MG63 (cell line): ENCODE results near the gene JAG2. TPM values are rescaled to one million over a fixed set of nuclear protein-coding genes. Genes with fewer than 3 reads are reported as not detected.

Experiments
- DNase-seq: peaks from one replicate; pipeline ENCODE4 v3.0.0-alpha.2; 2020
- H3K27me3 ChIP-seq: fragments of 250-450 bp; sonication (Bioruptor Pico); 2 replicates; pipeline ENCODE4 v1.5.1; 2020; ENCODE audit warnings: mild to moderate bottlenecking, moderate library complexity
- H3K36me3 ChIP-seq: fragments of 250-450 bp; sonication (Bioruptor Pico); 2 replicates; pipeline ENCODE4 v1.5.1; 2020; ENCODE audit warnings: mild to moderate bottlenecking, moderate library complexity
- H3K4me3 ChIP-seq: fragments of 250-450 bp; sonication (Bioruptor Pico); 2 replicates; pipeline ENCODE4 v1.5.1; 2020; ENCODE audit warnings: mild to moderate bottlenecking, moderate library complexity
- H3K9me3 ChIP-seq: fragments of 250-450 bp; sonication (Bioruptor Pico); 2 replicates; pipeline ENCODE4 v1.5.1; 2020; ENCODE audit warnings: mild to moderate bottlenecking, moderate library complexity
- total RNA-seq: library from RNA; depleted of rRNA; stranded (reverse); fragments of >200 nt; shearing (Covaris generic); gene quantifications from 2 replicates; pipeline ENCODE4 v1.2.3, GENCODE V29; 2014; ENCODE audit warnings: low replicate concordance

The JAG2 gene
- total RNA-seq, 1 experiment from 2014 or later, result 3.1 TPM

DNA sequence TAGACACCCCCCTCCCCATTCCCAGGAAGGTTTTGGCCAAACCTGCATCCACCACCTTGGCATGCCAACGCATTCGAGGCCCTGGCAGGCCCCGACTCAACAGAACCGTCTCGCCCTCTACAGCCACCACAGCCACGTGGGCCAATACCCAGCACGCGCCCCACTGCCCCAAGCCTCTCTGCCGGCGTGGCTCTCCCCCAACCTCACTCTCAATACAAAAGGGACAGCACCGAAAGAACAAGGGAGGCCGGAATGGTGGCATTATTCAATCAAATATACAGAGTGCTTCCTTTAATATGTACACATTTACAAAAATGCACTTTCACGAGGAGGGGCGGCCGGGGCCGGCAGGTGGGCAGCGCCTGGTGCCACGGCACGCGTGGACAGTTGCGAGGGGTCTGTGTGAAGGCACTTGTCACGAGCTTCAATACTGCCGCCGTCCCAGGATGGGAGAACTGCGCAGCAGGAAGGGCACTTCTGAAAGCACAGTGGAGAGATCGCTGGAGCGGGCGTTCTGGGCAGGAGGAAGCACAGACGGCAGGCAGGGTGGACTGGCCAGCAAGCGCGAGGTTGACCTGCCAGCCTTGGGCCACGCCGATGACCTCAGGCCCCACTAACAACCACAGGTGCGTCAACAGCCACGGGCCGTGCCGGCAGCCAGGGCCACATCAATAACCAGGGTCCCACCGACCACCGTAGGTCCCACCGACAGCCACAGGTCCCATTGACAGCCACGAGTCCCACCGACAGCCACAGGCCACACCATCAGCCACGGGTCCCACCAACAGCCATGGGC, 26.9 kb downstream of the JAG2 start:
- Histone ChIP-seq H3K36me3 (no peaks in the 10 kb centered on the region), H3K9me3 (no peaks in the 10 kb centered on the region), H3K4me3 (no peak overlapping the region), H3K27me3 (no peaks in the 10 kb centered on the region)
- no peak for DNase-seq

DNA sequence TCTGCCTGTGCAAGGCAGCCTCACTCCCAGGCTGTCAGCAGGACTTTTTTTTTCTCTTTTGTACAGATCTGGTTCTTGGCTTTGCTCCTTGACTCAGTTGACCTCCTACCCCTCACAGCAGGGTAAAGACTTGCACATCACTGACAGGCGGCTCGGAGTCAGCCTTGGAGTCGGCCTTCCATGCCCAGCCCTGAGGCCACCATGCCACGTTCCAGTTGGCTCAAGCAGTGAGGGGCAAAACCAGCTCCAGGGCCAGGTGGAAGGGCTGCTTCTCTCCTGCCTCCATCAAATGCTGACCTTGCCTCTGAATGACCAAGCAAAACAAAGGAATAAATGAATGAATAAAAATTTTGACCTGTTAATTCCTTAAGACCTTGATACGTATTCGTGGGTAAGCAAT, 27.6 kb downstream of the JAG2 start:
- DNase-seq, result no peak
- Histone ChIP-seq H3K4me3 (no peak overlapping the region), H3K27me3 (no peaks in the 10 kb centered on the region), H3K36me3 (no peaks in the 10 kb centered on the region), H3K9me3 (no peaks in the 10 kb centered on the region)

DNA sequence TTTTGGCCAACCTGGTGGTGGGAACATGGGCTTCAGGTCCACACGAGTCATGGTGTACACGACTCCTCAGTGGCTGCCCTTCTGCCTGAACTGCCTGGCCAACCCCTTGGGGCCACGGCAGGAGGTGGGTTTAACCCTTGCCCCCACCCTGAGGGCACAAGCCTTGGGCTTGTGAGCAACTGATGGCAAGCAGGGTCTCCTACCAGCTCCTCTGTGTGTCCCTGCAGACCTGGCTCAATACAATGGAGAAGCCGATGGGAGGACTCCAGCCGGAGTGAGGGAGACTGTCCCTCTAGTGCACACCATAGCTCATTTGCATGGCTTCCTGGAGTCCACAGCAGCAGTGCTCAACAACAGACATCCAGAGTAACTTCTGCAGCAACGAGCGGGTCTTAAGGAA, 28.0 kb downstream of the JAG2 start:
- DNase-seq, result no peak
- no peak overlapping the region for H3K4me3 ChIP-seq
- H3K27me3 ChIP-seq, result no peaks in the 10 kb centered on the region
- no peaks in the 10 kb centered on the region for H3K9me3 ChIP-seq
- H3K36me3 ChIP-seq, result no peaks in the 10 kb centered on the region

DNA sequence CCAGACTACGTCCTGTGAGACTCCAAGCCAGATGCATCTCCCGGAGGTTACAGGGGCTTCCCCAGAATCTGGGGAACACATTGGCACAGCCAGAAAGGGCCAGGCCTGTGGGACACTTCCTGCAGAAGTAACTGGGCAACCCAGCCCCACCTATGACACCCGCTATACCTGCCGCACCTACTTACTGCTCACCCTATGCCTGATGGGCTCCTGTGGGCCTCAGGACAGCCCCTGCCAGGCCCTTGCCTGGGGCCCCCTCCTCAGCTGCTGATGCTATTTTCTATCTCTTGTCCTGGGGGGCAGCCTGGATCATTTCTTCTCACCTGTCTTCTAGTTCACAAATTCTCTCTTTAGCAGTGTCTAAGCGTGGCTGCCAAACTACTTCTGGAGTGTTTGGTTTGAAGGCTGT, 28.7 kb downstream of the JAG2 start:
- no peaks in the 10 kb centered on the region for H3K36me3 ChIP-seq
- DNase-seq, result no peak
- no peak overlapping the region for H3K4me3 ChIP-seq
- H3K27me3 ChIP-seq, result no peaks in the 10 kb centered on the region
- H3K9me3 ChIP-seq, result no peaks in the 10 kb centered on the region

DNA sequence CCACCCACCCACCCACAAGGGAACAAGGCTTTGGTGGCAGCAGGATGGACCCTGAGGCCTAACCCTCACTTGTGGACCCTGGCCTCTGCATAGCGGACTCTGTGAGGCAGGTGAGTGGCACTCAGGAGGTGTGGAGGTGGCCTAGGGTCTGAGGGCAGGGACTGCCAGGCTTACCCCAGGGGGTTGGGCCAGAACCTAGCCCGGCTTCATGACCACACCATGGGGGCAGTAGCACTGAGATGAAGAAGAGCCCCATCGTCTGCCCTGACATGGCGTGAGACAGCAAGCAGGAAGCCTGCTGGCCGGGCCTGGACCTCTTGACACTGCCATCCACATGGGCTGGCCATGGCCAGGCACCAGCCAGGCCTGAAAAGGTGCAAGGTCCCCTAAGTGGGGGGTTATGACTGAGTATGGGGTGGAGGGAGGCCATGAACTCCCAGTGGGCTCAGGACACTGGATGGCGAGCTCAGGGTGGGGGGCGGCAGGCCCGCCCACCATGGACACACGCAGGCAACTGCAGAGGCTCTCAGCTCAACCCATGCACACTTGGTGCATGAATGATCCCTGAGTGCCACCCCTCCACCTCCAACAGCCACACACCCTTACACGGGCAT, 29.3 kb downstream of the JAG2 start:
- Histone ChIP-seq H3K36me3 (no peaks in the 10 kb centered on the region), H3K9me3 (no peaks in the 10 kb centered on the region), H3K27me3 (no peaks in the 10 kb centered on the region), H3K4me3 (no peak overlapping the region)
- DNase-seq, result no peak

DNA sequence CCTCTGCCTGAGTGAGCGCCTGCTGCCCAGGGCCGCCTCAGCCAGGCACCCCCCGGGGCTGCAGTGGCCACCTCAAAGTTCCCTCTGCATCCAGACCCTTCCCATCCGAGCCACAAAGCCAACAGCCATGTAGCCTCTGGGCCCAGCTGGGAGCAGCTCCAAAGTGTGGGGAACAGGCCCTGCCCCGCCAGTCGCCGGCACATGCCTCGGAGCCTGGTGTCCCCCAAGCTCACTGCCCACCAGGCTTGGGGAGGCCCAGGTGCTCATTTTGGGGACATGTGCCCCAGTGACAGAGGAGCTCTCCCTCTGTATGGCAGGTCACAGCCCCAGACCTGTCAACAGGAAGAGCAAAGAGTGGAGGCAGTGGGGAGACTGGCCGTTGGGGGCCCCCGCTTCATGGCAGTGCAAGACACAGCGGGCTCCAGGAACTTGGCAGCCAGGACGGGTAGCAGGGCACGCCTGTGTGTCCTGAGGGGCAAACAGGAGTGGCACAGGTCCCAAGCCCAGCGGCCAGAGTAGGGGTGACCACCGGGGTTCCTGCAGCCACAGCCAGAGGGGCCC, 29.9 kb downstream of the JAG2 start:
- no peaks in the 10 kb centered on the region for H3K36me3 ChIP-seq
- H3K4me3 ChIP-seq, result no peak overlapping the region
- H3K27me3 ChIP-seq, result no peaks in the 10 kb centered on the region
- H3K9me3 ChIP-seq, result no peaks in the 10 kb centered on the region; the same call in 1 of the 2 replicates
- DNase-seq, result no peak

DNA sequence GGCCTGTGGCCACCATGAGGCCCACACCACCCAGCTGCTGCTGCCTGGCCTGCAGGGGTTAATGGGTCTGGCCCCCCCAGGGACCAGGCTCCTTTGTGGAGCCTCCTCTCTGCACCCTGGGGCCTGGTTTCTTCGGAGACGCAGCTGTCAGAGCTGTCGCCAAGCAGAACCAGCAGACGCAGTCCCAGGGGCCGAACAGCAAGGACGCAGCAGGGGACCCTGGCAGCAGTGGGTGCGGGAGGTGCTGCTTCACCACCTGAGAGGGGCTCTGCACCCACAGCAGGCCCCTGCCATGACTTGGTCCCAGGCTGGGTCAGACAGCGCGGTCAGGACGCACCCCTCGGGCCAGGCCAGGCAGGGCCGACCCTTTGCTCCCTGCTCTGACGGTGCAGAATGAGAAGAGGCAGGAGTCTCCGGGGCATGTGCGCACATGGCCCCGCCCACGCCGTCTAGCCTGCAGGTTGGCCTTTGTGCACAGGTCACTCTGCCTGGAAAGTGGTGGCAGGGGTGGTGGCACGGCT, 30.5 kb downstream of the JAG2 start:
- DNase-seq, result no peak
- no peaks in the 10 kb centered on the region for H3K27me3 ChIP-seq
- no peaks in the 10 kb centered on the region; the same call in 1 of the 2 replicates for H3K9me3 ChIP-seq
- H3K4me3 ChIP-seq, result no peak overlapping the region
- no peaks in the 10 kb centered on the region for H3K36me3 ChIP-seq

DNA sequence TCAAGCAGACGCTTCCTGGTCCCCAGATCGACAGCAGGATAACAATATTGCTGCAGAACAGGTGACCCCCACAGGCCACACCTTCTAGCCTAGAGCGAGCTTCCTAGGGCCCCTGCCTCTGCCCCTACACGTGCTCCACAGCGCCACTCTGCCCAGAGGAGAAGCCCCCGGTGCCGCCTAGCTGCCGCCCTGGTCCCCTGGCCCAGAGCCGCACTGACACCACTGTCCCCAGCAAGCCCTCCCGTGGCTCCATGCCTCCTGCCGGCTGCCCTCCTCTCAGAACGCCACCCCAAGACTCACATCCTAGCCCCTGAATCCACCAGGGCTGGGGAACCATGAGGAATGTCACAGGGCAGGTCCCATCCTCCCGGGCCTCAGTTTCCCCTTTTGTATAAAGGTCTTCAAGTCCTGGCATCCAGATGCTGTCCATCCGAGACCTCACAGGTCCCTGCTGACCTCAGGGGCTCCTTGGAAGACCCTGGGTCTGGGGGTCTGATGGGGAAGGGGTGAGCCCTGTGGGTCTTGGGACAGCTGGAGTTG, 31.0 kb downstream of the JAG2 start:
- no peak for DNase-seq
- Histone ChIP-seq H3K4me3 (no peak overlapping the region), H3K9me3 (no peaks in the 10 kb centered on the region; the same call in 1 of the 2 replicates), H3K36me3 (no peaks in the 10 kb centered on the region), H3K27me3 (no peaks in the 10 kb centered on the region)

DNA sequence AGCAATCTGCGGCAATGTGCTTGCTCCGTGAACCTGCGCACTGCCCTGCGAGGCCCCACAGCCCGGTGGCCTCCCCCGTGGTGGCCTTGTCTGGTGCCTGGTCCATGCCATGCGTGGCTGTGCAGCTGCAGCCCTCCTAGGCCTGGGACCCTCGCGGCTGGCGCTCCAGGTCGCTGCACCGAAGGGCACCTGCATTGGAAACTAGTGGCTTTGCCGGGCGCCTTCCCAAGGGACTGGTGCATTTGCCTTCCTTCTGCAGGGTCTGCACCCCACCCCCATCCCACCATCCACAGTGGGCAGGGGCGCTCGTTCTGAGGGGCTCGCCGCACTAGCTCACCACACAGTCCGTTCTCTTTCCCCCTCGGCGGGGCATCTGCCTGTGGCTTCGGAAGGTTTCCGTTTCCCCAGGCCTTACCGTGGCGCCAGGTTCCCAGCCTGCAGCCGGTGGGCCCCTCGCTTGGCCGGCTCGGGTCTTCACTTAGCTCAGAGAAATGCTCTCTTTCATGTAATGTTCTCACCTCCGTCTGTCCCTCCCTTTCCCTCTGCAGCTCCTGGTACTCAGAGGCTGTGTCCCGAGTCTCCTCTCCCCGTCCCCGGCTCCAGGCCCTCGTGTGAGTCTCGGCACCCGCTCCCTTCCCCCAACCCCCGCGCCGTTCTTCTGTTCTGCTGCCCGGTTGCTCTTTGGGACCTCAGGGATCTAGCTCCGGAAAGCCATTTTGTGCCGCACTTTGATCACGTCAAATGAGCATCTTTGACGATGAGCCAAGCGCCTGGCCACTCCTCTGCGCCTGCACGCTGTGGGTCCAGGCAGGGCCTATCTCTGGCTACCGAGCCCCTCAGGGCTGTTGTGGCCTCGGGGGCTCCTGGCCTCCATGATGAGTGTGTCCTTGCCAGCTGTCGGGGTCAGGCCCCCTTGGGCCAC, 31.9 kb downstream of the JAG2 start:
- no peak overlapping the region for H3K4me3 ChIP-seq
- H3K27me3 ChIP-seq, result no peaks in the 10 kb centered on the region
- H3K36me3 ChIP-seq, result no peaks in the 10 kb centered on the region
- DNase-seq, result no peak
- H3K9me3 ChIP-seq, result no peaks in the 10 kb centered on the region; the same call in 1 of the 2 replicates

DNA sequence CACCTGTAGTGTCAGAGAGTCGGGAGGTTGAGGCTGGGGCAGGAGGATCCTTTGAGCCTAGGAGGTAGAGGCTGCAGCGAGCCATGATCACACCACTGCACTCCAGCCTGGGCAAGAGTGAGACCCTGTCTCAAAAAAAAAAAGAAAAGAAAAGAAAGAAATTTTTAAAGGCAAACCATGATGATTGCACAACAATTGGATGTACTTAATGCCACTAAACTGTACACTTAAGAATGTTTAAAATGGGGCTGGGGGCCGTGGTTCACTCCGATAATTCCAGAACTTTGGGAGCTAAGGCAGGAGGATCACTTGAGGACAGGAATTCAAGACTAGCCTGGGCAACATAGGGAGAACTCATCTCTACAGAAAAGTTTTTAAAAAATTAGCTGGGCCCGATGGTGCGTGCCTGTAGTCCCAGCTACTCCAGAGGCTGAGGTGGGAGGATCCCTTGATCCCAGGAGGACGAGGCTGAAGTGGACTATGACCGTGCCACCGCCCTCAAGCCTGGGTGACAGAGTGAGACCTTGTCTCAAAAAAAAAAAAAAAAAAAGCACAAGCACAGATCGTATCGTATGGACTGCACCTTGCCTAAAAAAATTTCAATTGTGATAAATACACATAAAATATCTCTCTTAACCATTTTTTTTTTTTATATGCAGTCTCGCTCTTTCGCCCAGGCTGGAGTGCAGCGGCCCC, 32.7 kb downstream of the JAG2 start:
- no peak for DNase-seq
- Histone ChIP-seq H3K27me3 (no peaks in the 10 kb centered on the region), H3K36me3 (no peaks in the 10 kb centered on the region), H3K4me3 (no peak overlapping the region), H3K9me3 (peaks cover 6% of the 10 kb centered on the region)

DNA sequence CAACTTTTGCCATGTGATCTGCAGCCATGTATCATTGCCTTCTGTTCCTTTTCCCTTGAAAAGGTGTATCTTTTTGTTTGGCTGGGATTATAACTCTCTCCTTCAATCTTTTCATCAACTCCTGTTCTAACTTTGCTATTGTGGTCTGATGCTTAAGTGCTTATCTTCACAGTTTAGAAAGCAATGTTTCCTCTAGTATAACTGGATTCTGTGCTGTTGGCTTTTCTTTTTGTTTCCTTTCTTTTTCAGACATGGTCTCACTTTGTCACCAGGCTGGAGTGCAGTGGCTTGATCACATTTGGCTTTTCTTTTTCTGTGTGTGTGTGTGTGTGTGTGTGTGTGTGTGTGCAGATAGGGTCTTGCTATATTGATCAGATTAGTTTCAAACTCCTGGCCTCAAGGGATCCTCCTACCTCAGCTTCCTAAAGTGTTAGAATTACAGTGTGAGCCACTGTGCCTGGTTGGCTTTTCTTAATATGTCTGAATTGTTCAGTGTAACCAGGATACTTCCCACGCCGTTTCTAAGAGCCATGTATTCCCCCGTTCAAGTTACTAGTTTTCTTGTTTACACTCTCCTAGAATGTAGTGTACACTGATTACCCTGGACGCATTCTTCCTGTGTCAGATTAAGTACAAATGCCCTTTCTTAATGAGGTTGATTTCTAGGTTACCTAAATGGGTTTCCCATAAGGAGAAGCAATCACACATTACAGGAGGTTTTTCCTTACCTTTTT, 35.5 kb downstream of the JAG2 start:
- Histone ChIP-seq H3K9me3 (peaks cover 6% of the 10 kb centered on the region), H3K36me3 (no peaks in the 10 kb centered on the region), H3K27me3 (no peaks in the 10 kb centered on the region), H3K4me3 (no peak overlapping the region)
- no peak for DNase-seq

DNA sequence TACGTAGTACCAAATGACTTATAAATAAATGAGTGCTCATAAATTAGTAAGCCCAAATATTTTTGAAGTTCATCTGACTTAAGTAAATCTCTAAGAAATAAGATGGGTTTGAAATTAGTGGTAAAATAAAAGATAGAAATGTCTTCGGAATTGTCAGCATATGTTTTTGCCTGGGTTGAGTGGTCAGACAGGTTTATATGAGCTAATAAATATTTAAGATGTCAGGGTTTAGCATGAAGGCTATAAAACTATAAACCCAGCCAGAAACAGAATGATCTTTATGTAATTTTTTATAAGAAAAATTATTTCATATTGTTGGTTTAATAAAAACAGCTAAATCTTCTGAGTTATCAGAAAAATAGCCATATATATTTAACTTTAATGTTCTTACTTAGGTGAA, 37.3 kb downstream of the JAG2 start:
- Histone ChIP-seq H3K4me3 (no peak overlapping the region), H3K27me3 (peaks cover 4% of the 10 kb centered on the region; the same call in 1 of the 2 replicates), H3K36me3 (no peaks in the 10 kb centered on the region), H3K9me3 (peaks cover 6% of the 10 kb centered on the region)
- no peak for DNase-seq

DNA sequence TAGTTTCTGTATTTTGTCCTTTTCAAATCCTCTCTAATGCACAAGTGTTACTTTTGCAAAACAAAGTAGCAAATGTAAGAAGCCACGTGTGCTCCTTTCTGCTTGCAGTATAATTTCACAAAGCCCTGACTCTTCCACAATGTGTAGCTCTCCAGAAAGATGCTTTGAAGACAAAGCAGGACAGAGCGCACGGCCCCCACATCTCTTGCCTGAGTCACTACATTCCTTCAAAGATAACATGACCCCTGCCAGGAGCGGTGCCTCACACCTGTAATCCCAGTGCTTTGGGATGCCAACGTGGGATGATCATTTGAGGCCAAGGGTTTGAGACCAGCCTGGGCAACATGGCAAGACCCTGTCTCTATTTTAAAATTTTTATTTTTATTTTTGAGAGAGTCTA, 40.5 kb downstream of the JAG2 start:
- no peak overlapping the region for H3K4me3 ChIP-seq
- peaks cover 6% of the 10 kb centered on the region; the same call in 1 of the 2 replicates for H3K9me3 ChIP-seq
- H3K36me3 ChIP-seq, result no peaks in the 10 kb centered on the region
- DNase-seq, result no peak
- peaks cover 6% of the 10 kb centered on the region; the same call in 1 of the 2 replicates for H3K27me3 ChIP-seq

DNA sequence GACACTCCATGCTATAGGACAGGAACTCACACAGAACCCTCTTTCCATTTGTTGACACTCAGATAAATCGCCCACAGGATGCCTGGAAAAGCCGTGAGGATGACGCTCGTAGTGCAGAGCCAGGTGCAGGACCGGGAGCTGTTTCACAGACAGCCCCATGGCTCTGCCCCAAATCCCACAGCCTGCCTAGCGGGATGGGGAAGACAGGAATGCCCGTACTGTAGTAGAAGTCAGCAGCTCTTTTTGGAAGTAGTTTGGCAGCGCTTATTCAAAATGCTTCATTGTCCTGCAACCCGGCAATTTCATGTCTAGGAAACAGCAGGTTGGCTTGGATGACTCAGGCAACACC, 41.6 kb downstream of the JAG2 start:
- Histone ChIP-seq H3K4me3 (no peak overlapping the region), H3K36me3 (no peaks in the 10 kb centered on the region), H3K9me3 (peaks cover 6% of the 10 kb centered on the region; the same call in 1 of the 2 replicates), H3K27me3 (peaks cover 6% of the 10 kb centered on the region; the same call in 1 of the 2 replicates)
- DNase-seq, result no peak
